Measurements from ENCODE around the gene SP3. TPM values are rescaled to one million over a fixed set of nuclear protein-coding genes. Genes with fewer than 3 reads are reported as not detected.
A peak's percentile ranks its signal among the peaks of the same experiment; 100 is the strongest.

The SP3 gene
- 76.4 TPM for polyA plus RNA-seq
- long read RNA-seq, donor 1, full-length matches to known transcripts, result 5 of 10 reads
- long read RNA-seq, donor 1, partial matches to known transcripts, result 5 of 10 reads
- long read RNA-seq, donor 1, other reads (novel, unspliced or antisense), result 0 of 10 reads
- long read RNA-seq, donor 2, full-length matches to known transcripts, result 13 of 23 reads
- long read RNA-seq, donor 2, partial matches to known transcripts, result 10 of 23 reads
- long read RNA-seq, donor 2, other reads (novel, unspliced or antisense), result 0 of 23 reads
- long read RNA-seq, donor 3, result 0 reads
- long read RNA-seq, donor 4, full-length matches to known transcripts, result 1 of 6 reads
- long read RNA-seq, donor 4, partial matches to known transcripts, result 5 of 6 reads
- long read RNA-seq, donor 4, other reads (novel, unspliced or antisense), result 0 of 6 reads
- long read RNA-seq, donor 5, full-length matches to known transcripts, result 6 of 6 reads
- long read RNA-seq, donor 5, partial matches to known transcripts, result 0 of 6 reads
- long read RNA-seq, donor 5, other reads (novel, unspliced or antisense), result 0 of 6 reads
- long read RNA-seq, donor 6, full-length matches to known transcripts, result 7 of 17 reads
- long read RNA-seq, donor 6, partial matches to known transcripts, result 10 of 17 reads
- long read RNA-seq, donor 6, other reads (novel, unspliced or antisense), result 0 of 17 reads
- long read RNA-seq, donor 7, partial matches to known transcripts, result 0 of 4 reads
- long read RNA-seq, donor 7, other reads (novel, unspliced or antisense), result 0 of 4 reads
- long read RNA-seq, donor 8, full-length matches to known transcripts, result 11 of 29 reads
- long read RNA-seq, donor 8, partial matches to known transcripts, result 18 of 29 reads
- long read RNA-seq, donor 8, other reads (novel, unspliced or antisense), result 0 of 29 reads
- long read RNA-seq, donor 9, full-length matches to known transcripts, result 11 of 18 reads
- long read RNA-seq, donor 9, partial matches to known transcripts, result 7 of 18 reads
- long read RNA-seq, donor 9, other reads (novel, unspliced or antisense), result 0 of 18 reads
- long read RNA-seq, donor 10, full-length matches to known transcripts, result 10 of 16 reads
- long read RNA-seq, donor 10, partial matches to known transcripts, result 6 of 16 reads
- long read RNA-seq, donor 10, other reads (novel, unspliced or antisense), result 0 of 16 reads
- long read RNA-seq, donor 11, full-length matches to known transcripts, result 3 of 3 reads
- long read RNA-seq, donor 11, partial matches to known transcripts, result 0 of 3 reads
- long read RNA-seq, donor 11, other reads (novel, unspliced or antisense), result 0 of 3 reads

DNA sequence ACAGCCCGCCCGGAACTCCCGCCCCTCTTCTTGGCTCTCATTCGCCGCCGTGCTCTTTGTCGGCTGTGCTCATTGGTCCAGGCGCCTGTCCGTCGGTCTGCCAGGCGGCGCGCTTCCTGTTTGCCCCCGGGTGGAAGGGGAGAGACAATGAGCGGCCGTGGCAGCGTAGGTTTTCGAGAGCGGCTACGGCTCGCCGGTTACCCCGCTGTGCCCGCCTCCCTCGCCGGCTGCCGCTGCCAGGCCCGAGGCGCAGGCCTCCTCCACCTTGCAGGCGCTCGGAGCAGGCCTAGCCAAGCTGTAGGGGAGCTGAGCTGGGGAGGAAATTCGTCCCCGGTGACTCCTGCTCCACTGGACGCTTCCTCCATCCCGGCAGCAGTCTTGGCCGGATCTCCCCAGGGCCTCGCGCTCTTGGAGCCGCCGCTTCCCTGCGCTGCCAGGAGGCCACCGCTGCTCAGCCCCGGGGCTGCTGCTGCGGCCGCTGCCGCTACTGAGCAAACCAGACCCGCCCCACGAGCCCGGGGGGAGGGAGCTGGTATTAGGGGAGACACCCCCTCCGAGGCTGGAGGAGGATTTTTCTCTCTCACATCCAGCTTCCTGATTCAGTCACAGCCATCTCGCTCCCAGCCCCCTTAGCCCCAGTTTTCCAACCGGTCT is at the start of gene SP3:
SP3 (minus strand) TSS at position 2 of the 654 bp plus-strand sequence. CDS start 202 bp downstream, outside the sequence.
- no peaks in the 10 kb centered on the region for H3K27me3 ChIP-seq (ENCODE audit: control insufficient read depth, insufficient read depth, low read length)
- H3K36me3 ChIP-seq (ENCODE audit: control insufficient read depth, insufficient read depth, low read length), result no peaks in the 10 kb centered on the region
- H3K4me1 ChIP-seq (ENCODE audit: control insufficient read depth, insufficient read depth, low read length), result peaks cover 10% of the 10 kb centered on the region
- peak within 1 kb of the TSS; percentile 94 for H3K4me3 ChIP-seq (ENCODE audit: low read length)
- peak within 1 kb of the TSS; percentile 100 for H3K27ac ChIP-seq (ENCODE audit: low read length)
- WGBS (ENCODE audit: insufficient coverage, low lambda C conversion rate), result no CpG with 5 or more reads among the region's 52 CpGs
- no peaks in the 10 kb centered on the region for H3K9me3 ChIP-seq (ENCODE audit: control insufficient read depth, low read depth, low read length)
- DNase-seq, result peak; percentile 97 to 98

DNA sequence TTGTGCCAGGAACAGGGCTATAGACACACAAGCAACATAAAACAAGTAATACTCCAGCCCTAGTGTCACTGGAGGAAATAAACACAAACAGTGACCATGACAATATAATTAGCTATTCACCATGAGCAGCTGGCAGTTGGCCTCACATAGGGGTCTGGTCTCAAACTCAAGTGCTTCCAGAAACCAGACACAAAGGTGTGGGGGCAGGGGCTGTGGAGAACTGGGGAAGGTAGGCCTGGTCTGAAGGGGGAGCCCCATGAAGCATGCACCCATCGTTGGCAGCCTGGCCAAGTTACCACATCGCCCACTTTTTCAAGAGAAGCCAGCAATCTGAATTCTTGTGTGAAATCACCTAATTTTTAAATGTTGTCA is 49.5 kb upstream of the SP3 start:
- Histone ChIP-seq H3K9me3 (ENCODE audit: control insufficient read depth, low read depth, low read length) (no peaks in the 10 kb centered on the region), H3K4me1 (ENCODE audit: control insufficient read depth, insufficient read depth, low read length) (peaks cover 21% of the 10 kb centered on the region), H3K4me3 (ENCODE audit: low read length) (no peak overlapping the region), H3K27ac (ENCODE audit: low read length) (no peak overlapping the region), H3K36me3 (ENCODE audit: control insufficient read depth, insufficient read depth, low read length) (no peaks in the 10 kb centered on the region), H3K27me3 (ENCODE audit: control insufficient read depth, insufficient read depth, low read length) (no peaks in the 10 kb centered on the region)
- no CpG with 5 or more reads among the region's 2 CpGs for WGBS (ENCODE audit: insufficient coverage, low lambda C conversion rate)
- no peak for DNase-seq

DNA sequence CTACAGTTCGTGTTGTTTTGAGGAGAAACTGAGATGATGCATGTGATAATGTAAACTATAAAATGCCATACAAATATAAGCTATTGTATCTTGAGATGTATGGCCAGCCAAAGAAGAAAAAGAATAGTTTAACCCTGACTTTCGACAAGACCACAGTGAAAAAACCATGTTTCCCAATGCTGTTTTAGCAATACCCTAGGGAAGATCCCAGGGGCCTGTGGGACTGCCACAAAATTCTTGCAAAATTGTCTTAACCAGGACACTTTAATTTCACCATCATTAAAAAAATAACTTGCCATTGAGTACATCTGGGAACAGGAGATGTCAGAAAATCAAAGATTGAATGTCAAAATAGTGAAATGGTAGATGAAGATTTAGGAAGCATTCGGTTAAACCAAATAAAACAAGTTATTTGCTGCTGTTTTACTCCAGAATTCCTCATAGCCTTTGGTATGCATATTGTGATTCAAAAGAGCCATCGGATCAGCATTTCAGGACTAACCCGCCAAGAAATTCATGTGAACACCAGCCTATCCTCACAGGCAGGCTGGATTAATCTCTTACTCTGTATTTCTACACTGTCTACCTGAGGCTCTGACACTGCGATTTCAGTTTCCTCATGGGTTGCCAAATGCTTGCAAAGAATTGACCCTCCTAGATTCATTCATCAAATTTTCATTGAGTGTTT is 49.0 kb upstream of the SP3 start:
- Histone ChIP-seq H3K4me1 (ENCODE audit: control insufficient read depth, insufficient read depth, low read length) (peaks cover 21% of the 10 kb centered on the region), H3K9me3 (ENCODE audit: control insufficient read depth, low read depth, low read length) (no peaks in the 10 kb centered on the region), H3K27me3 (ENCODE audit: control insufficient read depth, insufficient read depth, low read length) (no peaks in the 10 kb centered on the region), H3K4me3 (ENCODE audit: low read length) (no peak overlapping the region), H3K36me3 (ENCODE audit: control insufficient read depth, insufficient read depth, low read length) (no peaks in the 10 kb centered on the region), H3K27ac (ENCODE audit: low read length) (peak overlapping the region; percentile 96)
- WGBS (ENCODE audit: insufficient coverage, low lambda C conversion rate), result 70% methylated on average over 2 of the region's 6 CpGs
- no peak for DNase-seq

DNA sequence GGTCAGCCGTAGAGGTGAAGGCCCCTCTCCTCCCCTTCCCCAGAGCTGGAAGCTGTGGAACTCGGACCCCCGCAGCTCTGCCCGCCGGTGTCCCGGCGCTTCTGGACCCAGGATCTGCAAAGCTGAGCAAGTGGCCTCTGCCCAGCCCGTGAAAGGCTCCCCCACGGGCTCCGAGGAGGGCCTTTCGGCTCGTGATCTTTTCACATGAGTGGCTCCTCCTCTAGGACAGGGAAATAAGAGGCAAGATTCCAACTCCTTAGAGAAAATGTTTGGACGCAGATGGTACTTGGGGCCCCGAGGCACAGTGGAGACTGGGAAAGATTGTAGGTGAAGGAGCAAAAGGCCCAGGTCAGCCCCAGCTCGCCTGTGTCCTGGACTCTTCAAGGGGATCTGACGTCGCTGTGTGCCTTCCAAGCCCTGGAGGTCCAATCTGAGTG is 48.2 kb upstream of the SP3 start:
- peak in 1 of 2 donors; percentile 82 for DNase-seq
- peaks cover 21% of the 10 kb centered on the region for H3K4me1 ChIP-seq (ENCODE audit: control insufficient read depth, insufficient read depth, low read length)
- H3K9me3 ChIP-seq (ENCODE audit: control insufficient read depth, low read depth, low read length), result no peaks in the 10 kb centered on the region
- peak overlapping the region; percentile 96 for H3K27ac ChIP-seq (ENCODE audit: low read length)
- WGBS (ENCODE audit: insufficient coverage, low lambda C conversion rate), result no CpG with 5 or more reads among the region's 17 CpGs
- H3K4me3 ChIP-seq (ENCODE audit: low read length), result peak overlapping the region; percentile 65
- no peaks in the 10 kb centered on the region for H3K36me3 ChIP-seq (ENCODE audit: control insufficient read depth, insufficient read depth, low read length)
- H3K27me3 ChIP-seq (ENCODE audit: control insufficient read depth, insufficient read depth, low read length), result no peaks in the 10 kb centered on the region

DNA sequence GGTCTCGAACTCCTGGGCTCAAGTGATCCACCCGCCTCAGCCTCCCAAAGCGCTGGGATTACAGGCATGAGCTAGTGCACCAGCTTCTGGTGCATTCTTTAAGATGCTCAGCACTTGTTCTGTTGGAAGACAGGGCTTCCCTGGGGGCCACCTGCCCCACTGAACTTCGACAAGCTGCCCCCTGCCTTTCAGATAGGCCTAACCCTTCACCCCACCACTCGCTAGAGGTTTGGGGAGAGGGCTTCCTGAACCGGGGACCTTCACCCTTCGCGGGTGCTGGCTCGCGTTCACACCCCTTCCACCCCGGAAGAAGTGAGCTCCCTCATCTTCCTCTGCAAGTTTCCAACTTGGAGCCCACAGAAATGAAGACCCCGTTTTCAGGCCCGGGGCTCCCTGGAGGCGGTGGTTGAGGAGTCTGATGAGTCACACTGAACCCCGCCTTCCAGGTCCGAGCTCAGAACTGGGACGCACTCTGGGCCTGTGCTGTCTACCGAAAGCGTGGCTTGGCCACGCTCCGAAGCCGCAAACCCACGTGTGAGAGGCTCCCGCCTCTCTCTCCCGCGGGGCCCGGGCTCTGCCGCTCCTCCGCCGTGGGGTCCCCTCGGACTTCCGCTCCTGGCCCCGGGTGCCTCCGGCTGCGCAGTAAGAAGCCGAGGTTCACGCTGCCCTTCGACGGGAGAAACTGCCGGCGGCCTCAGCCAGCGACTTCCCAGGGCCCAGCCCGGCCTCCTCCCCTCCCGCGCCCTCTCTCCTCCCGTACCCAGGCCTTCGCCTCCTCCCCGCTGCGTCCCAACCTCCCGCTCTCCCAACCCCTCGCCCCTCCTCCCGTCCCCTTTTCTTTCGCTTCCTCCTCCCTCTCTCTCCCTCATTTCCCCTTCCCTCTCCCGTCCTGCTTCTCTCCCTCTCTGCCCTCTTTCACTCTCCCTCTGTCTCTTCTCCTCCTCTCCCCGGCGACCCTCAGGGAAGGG is 47.5 kb upstream of the SP3 start:
- H3K9me3 ChIP-seq (ENCODE audit: control insufficient read depth, low read depth, low read length), result no peaks in the 10 kb centered on the region
- H3K4me3 ChIP-seq (ENCODE audit: low read length), result peak overlapping the region; percentile 65
- WGBS (ENCODE audit: insufficient coverage, low lambda C conversion rate), result 6% methylated on average over 17 of the region's 56 CpGs
- no peaks in the 10 kb centered on the region for H3K36me3 ChIP-seq (ENCODE audit: control insufficient read depth, insufficient read depth, low read length)
- H3K27me3 ChIP-seq (ENCODE audit: control insufficient read depth, insufficient read depth, low read length), result no peaks in the 10 kb centered on the region
- peak overlapping the region; percentile 96 for H3K27ac ChIP-seq (ENCODE audit: low read length)
- peaks cover 21% of the 10 kb centered on the region for H3K4me1 ChIP-seq (ENCODE audit: control insufficient read depth, insufficient read depth, low read length)
- DNase-seq, result peak; percentile 63 to 82

DNA sequence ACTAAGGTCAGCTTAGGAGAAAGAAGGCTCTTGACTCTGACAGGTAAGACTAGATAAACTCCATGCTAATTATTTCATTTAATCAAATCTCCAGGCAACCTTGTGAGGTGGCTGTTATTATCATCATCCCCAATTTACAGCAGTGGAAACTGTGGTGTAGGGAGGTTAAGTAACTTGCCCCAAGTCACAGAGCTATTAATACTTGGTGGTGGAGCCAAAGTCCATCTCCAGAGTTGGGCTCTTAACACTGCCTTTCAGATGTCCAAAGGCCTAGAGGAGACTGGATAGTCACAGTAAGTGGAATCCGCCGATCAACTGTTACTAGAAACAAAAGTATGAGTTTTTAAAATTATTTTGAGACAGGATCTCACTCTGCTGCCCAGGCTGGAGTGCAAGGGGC is 46.6 kb upstream of the SP3 start:
- no CpG with 5 or more reads among the region's 2 CpGs for WGBS (ENCODE audit: insufficient coverage, low lambda C conversion rate)
- H3K36me3 ChIP-seq (ENCODE audit: control insufficient read depth, insufficient read depth, low read length), result no peaks in the 10 kb centered on the region
- peak overlapping the region; percentile 96 for H3K27ac ChIP-seq (ENCODE audit: low read length)
- peak; percentile 75 to 84 for DNase-seq
- no peak overlapping the region for H3K4me3 ChIP-seq (ENCODE audit: low read length)
- no peaks in the 10 kb centered on the region for H3K9me3 ChIP-seq (ENCODE audit: control insufficient read depth, low read depth, low read length)
- peaks cover 21% of the 10 kb centered on the region for H3K4me1 ChIP-seq (ENCODE audit: control insufficient read depth, insufficient read depth, low read length)
- H3K27me3 ChIP-seq (ENCODE audit: control insufficient read depth, insufficient read depth, low read length), result no peaks in the 10 kb centered on the region

DNA sequence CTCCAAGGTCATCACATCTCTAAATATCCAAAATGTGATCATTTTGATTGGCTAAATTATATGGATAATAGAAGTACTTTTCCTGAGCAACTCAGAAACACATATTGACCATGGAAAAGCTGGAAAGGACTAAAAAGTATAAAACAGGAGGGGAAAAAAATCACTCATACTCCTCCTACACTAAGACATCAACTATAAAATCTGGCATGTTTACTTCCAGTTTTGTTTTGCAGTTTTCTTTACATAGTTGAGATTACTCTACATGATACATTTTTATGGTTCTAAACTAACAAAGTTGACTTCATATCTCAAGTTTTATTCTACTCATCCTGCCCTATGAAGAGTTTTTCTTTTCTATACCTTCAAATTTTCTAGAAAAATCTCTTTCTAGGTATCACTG is 46.0 kb upstream of the SP3 start:
- peak overlapping the region; percentile 96 for H3K27ac ChIP-seq (ENCODE audit: low read length)

DNA sequence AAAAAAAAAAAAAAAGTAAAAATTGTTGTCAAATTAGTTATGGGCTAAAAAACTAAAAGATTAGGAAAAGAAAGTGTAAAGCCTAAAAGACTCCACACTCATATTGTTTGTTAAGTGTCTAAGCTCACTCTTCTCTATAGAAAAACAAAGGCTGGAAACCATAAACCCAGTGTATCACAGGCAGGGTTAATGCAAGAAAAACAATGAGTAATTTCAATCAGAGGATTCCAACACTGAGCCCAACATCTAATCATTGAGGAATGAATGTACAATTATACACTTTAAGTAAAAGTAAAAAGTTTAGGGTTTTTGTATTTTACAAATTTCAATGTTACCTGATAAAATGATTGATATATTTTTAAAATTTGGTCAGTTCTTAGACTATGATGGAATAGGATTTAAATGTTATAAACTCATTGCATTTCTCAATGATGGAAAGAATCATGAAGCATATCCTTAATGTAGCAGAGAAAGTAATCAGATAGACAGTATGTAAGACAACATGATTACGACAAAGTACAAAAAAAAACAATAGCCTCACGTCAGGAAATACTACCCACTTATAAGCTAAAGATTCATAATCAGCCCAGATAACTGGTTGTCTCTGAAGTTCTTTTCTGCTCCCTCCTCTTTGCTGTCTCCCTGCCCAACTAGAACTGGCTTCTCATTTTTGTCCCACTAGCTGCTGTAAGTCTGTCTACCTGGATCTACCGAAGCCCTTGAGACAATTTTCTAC is 44.5 kb upstream of the SP3 start:
- peaks cover 27% of the 10 kb centered on the region for H3K4me1 ChIP-seq (ENCODE audit: control insufficient read depth, insufficient read depth, low read length)
- WGBS (ENCODE audit: insufficient coverage, low lambda C conversion rate), result 20% methylated on average over 1 of the region's 3 CpGs
- H3K27ac ChIP-seq (ENCODE audit: low read length), result no peak overlapping the region
- H3K4me3 ChIP-seq (ENCODE audit: low read length), result no peak overlapping the region
- no peaks in the 10 kb centered on the region for H3K9me3 ChIP-seq (ENCODE audit: control insufficient read depth, low read depth, low read length)
- no peaks in the 10 kb centered on the region for H3K36me3 ChIP-seq (ENCODE audit: control insufficient read depth, insufficient read depth, low read length)
- DNase-seq, result no peak
- no peaks in the 10 kb centered on the region for H3K27me3 ChIP-seq (ENCODE audit: control insufficient read depth, insufficient read depth, low read length)

More for the DNA sequence above, 46.0 kb upstream of the SP3 start:
- Histone ChIP-seq H3K36me3 (ENCODE audit: control insufficient read depth, insufficient read depth, low read length) (no peaks in the 10 kb centered on the region), H3K9me3 (ENCODE audit: control insufficient read depth, low read depth, low read length) (no peaks in the 10 kb centered on the region), H3K4me1 (ENCODE audit: control insufficient read depth, insufficient read depth, low read length) (peaks cover 21% of the 10 kb centered on the region), H3K4me3 (ENCODE audit: low read length) (no peak overlapping the region), H3K27me3 (ENCODE audit: control insufficient read depth, insufficient read depth, low read length) (no peaks in the 10 kb centered on the region)
- DNase-seq, result no peak
